GM12875 (cell line): Measurements from ENCODE around the gene ASB7.

Source experiments
- H3K4me3 ChIP-seq: one replicate; pipeline ENCODE4 v1.5.1; 2011; ENCODE audit warnings: low read depth, low read length, control low read depth
- TF ChIP-seq, protein P1 (sequence below): IDR thresholded peaks from 2 replicates; pipeline ENCODE4 v1.5.1; 2011; ENCODE audit warnings: low read depth, mild to moderate bottlenecking, control low read depth, inconsistent platforms, low read length, moderate library complexity, borderline replicate concordance; ENCODE audit not compliant: insufficient read depth

Gene ASB7

DNA sequence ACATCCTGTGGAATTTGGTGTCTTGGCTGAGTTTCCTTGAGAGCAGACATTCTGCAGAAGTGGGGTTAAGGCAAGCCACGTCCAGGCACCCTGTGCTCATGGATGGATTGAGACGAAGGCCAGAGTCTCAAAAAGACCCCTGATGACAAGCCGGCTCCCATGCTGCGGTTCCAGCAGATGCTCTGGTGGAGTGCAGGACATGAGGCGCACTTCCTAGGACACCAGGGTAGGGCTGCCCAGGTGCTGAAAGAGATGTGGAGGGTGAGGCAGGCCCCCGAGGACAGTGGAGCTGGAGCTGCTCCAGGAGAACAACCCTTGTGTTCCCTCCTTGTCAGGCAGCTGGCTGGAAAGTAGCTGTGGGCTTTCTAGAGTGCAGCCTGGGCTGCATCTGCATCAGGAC is 81.0 kb downstream of the ASB7 start:
- H3K4me3 ChIP-seq, result no peak overlapping the region
- TF ChIP-seq, protein P1, sequence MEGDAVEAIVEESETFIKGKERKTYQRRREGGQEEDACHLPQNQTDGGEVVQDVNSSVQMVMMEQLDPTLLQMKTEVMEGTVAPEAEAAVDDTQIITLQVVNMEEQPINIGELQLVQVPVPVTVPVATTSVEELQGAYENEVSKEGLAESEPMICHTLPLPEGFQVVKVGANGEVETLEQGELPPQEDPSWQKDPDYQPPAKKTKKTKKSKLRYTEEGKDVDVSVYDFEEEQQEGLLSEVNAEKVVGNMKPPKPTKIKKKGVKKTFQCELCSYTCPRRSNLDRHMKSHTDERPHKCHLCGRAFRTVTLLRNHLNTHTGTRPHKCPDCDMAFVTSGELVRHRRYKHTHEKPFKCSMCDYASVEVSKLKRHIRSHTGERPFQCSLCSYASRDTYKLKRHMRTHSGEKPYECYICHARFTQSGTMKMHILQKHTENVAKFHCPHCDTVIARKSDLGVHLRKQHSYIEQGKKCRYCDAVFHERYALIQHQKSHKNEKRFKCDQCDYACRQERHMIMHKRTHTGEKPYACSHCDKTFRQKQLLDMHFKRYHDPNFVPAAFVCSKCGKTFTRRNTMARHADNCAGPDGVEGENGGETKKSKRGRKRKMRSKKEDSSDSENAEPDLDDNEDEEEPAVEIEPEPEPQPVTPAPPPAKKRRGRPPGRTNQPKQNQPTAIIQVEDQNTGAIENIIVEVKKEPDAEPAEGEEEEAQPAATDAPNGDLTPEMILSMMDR, result no peak

DNA sequence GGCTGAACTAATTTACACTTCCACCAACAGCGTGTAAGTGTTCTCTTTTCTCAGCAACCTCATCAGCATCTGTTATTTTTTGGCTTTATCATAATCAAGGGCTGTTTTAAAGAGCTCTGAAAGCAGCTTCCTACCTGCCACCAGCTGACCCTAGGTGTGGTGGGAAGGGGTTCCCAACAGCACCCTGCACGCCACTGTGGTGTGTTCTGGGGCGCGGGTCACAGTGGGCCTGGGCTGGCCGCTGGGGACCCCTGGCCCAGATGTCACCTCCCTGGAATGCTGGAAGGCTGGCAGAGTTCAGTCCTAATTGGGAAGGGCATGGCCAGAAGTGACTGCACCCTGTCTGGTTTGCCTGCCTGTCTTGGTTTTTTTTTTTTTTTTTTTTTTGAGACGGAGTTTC is 82.2 kb downstream of the ASB7 start:
- TF ChIP-seq, protein P1, result no peak
- H3K4me3 ChIP-seq, result no peak overlapping the region

DNA sequence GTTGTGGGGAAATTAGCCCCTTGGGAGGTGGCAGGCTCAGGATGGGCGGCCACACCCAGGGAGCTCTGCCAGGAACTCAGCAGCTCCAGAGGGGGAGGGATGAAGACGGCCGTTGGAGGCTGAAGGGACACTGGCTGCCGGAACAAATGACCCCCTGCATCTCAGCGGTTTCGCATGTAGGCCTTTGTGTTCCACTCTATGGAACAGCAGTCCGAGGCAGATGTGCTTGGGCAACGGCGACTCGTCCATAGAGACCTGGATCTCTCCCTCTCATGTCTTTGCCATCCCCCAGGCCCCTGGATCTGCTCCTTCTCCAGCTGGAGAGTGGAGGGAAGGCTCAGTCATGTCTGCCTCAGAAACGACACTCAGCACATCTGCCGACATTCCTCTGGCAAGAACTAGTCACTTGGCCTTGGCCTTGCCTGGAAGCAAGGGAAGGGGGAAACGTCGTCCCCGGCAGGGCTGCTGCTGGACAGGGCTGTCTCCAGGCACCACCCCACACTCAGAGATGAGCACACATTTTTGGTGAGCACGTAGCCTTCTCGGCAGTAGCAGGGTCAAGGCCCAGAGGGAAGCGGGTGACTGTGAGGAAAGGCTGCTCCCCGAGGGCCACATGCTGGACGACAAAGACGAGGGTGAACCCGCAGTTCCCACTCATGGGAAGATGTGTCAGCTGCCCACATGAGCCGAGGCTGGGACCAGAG is 83.8 kb downstream of the ASB7 start:
- TF ChIP-seq, protein P1, result no peak
- no peak overlapping the region for H3K4me3 ChIP-seq

DNA sequence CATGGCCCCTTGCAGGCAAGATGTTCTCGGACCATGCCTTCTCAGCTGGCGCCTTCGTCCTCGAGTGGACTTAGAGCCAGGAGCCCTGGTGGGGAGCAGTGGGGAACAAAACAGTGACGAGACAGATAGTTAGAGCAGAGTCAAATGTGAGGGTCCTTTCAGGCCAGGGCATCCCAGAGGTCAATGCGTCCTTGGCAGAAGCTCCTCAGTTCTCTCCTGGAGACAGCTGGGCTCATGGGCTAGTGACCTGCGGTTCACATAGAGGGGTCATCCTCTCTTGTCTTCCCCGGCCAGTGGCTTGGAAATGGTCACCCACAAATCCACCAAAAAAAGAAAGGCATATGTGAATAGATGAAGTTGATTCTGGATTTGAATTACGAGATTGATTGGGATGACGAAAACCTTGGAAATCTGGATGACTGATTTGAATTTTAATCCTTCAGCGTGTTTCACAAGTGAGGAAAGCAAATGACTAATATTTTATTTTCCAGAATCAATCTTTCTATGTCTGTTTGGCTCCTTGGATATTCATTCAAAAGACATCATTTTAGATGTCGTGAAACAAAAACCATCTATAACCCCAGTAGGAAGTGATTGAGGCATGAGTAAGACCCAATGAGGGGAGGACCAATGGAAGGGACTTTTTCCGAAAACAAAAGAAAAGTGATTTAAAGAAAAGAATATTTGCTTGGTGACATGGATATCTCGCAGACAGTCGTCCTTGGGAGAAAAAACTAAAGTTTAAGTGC is 84.5 kb downstream of the ASB7 start:
- TF ChIP-seq, protein P1, result no peak
- no peak overlapping the region for H3K4me3 ChIP-seq

DNA sequence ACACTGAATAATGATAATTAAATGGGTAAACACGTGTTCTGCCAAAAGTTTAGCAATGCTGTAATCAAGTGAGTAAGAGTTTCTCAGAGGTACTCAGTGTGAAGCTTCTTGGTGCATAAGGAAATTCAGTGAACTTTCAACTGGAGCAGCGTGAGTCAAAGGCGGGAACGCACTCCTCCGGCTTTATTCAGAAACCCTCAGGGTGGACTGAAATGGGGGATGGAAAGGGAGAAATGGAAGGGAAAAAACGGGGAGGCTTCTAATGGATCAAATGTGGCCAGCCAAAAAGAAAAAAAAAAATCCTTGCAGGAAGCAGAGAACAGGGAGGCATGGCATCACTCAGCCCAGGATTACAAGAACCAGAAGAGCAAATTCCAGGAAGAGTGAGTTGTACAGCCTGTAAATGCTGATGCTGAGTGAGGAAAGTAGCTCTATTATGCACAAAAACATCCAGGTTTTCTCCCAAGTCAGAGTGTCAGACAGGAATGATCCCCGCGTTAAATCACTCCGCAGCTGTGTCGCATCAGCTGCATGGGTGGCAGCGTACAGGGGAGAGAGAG is 85.3 kb downstream of the ASB7 start:
- H3K4me3 ChIP-seq, result no peak overlapping the region
- TF ChIP-seq, protein P1, result no peak

DNA sequence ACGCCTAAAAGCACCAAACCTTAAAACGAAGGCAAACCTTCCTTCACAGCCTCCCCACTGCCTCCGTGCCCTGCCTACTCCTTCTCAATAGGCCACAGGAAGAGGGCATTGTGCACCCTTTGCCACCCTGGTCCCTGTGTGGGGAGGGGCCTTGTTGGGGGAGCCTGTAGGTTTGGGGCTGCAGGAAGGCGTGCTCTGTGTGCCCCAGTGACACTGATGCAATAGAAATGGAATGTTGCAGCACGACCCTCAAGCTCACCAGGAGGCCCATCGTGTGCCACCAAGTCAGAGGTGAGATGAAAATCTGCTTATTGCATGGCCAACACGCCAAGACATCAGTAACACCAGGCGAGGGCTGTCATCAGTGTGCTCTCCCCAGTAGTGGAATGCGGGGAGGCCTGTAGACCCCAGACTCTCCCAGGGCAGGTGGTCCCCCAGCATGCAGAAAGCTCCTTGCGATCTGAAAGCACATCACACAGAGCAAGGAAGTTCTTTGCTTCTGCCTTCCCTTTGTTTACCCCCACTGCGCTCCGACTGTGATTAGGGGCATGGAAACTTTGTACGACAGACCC is 86.2 kb downstream of the ASB7 start:
- TF ChIP-seq, protein P1, result no peak
- H3K4me3 ChIP-seq, result no peak overlapping the region
